ENCODE results near the gene TANGO6.

DNA sequence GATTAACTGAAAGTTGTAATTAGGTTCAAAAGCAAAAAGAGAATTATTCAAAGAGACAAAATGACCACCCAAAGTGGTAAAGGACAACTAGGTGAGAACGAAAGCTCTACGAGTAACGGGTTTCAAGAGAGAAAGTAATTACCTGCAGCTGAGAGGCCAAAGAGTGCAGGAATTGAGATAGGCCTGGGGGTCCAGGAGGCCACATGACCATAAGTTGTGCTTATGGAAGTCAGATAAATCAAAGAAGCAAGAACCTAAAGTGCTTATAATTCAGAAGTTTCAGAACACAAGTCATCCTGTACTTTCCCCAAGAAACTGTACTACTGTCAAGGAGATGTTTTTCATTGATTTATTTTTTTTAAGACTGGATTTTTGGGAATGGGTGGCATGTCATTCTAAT is 91.1 kb downstream of the TANGO6 start:
- TF ChIP-seq, protein P1, sequence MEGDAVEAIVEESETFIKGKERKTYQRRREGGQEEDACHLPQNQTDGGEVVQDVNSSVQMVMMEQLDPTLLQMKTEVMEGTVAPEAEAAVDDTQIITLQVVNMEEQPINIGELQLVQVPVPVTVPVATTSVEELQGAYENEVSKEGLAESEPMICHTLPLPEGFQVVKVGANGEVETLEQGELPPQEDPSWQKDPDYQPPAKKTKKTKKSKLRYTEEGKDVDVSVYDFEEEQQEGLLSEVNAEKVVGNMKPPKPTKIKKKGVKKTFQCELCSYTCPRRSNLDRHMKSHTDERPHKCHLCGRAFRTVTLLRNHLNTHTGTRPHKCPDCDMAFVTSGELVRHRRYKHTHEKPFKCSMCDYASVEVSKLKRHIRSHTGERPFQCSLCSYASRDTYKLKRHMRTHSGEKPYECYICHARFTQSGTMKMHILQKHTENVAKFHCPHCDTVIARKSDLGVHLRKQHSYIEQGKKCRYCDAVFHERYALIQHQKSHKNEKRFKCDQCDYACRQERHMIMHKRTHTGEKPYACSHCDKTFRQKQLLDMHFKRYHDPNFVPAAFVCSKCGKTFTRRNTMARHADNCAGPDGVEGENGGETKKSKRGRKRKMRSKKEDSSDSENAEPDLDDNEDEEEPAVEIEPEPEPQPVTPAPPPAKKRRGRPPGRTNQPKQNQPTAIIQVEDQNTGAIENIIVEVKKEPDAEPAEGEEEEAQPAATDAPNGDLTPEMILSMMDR (IDR thresholded peaks at IDR 0.05) = no peak
- no peak for TF ChIP-seq EP300 (IDR thresholded peaks at IDR 0.05)

All from ovary (tissue), 3 donors.